Sigmoid colon (tissue), 7 donors: Measurements from ENCODE around the gene CILP2. TPM values are rescaled to one million over a fixed set of nuclear protein-coding genes. Genes with fewer than 3 reads are reported as not detected.

Experiments used
- DNase-seq: peaks from one replicate; pipeline ENCODE4 v3.0.0-alpha.2; 2019
- H3K27ac ChIP-seq, 4 donors: fragments of 200-600 bp; sonication (generic); one replicate each; pipeline ENCODE4 v1.5.1; 2016 to 2019; ENCODE audit warnings: mild to moderate bottlenecking in 1 of 4
- H3K27me3 ChIP-seq, 3 donors: fragments of 200-600 bp; sonication (generic); one replicate each; pipeline ENCODE4 v1.5.1; 2019; ENCODE audit warnings: mild to moderate bottlenecking in 1 of 3
- H3K36me3 ChIP-seq, 4 donors: fragments of 200-600 bp; sonication (generic); one replicate each; pipeline ENCODE4 v1.5.1; 2016 to 2019
- H3K4me1 ChIP-seq, 4 donors: fragments of 200-600 bp; sonication (generic); one replicate each; pipeline ENCODE4 v1.5.1; 2017 to 2019
- H3K4me3 ChIP-seq, 4 donors: fragments of 200-600 bp; sonication (generic); one replicate each; pipeline ENCODE4 v1.5.1; 2017 to 2019; ENCODE audit warnings: mild to moderate bottlenecking in 2 of 4, moderate library complexity in 1 of 4
- H3K9me3 ChIP-seq, 4 donors: fragments of 200-600 bp in 3 of 4; sonication (generic) in 3 of 4; one replicate each; pipeline versions ENCODE4 v1.5.1 to v1.6.1; 2013 to 2019
- EP300 ChIP-seq, 4 donors: sonication (generic); formaldehyde crosslinking; IDR thresholded peaks; one replicate each; pipeline ENCODE4 v1.6.1; 2017; ENCODE audit warnings: antibody characterized with exemption in 4 of 4
- POLR2A ChIP-seq, 2 donors: fragments of 450-650 bp; IDR thresholded peaks; one replicate each; pipeline ENCODE4 v1.6.1; 2016; ENCODE audit warnings: antibody characterized with exemption in 2 of 2, mild to moderate bottlenecking in 2 of 2, moderate library complexity in 2 of 2
- POLR2AphosphoS5 ChIP-seq, 4 donors: sonication (generic); formaldehyde crosslinking; IDR thresholded peaks; one replicate each; pipeline ENCODE4 v1.6.1; 2017; ENCODE audit warnings: antibody characterized with exemption in 4 of 4
- WGBS, 2 donors: extraction: QIAGEN DNeasy Blood & Tissue Kit; methylation state at CpG; one replicate each; pipeline ENCODE4 v1.1.7; 2013; 5-methylcytosine and 5-hydroxymethylcytosine counted together
- intact Hi-C: fragments of 100-400 bp; cut with DNase I; formaldehyde crosslinking; loops from one replicate; pipeline ENCODE4 v1.15.1; 2023
- polyA plus RNA-seq, 3 donors: library from polyadenylated mRNA; stranded (reverse); fragments of 200-250 nt; gene quantifications; one replicate each; pipeline ENCODE4 v1.2.3, GENCODE V29; 2013
- total RNA-seq, 4 donors: library from RNA; depleted of rRNA; stranded (reverse); fragments of >200 nt; gene quantifications; one replicate each; pipeline ENCODE4 v1.1.0, GENCODE V29; 2016
- TF ChIP-seq, protein P1 (sequence below), 4 experiments: fragments of 450-650 bp in 3 of 4; fragments of 200-600 bp in 1 of 4; IDR thresholded peaks; one replicate each; pipeline ENCODE4 v1.5.1; 2016 to 2019; ENCODE audit warnings: antibody characterized with exemption in 4 of 4, mild to moderate bottlenecking in 3 of 4, moderate library complexity in 2 of 4
- donor health status: healthy with polysubstance abuse.
- donor health status: Bipolar disorder and iron deficiency.
- donor health status: healthy.

Gene CILP2
- total and polyA plus RNA-seq, 7 donors, result 0.16 to 0.29 TPM; not detected in 5

DNA sequence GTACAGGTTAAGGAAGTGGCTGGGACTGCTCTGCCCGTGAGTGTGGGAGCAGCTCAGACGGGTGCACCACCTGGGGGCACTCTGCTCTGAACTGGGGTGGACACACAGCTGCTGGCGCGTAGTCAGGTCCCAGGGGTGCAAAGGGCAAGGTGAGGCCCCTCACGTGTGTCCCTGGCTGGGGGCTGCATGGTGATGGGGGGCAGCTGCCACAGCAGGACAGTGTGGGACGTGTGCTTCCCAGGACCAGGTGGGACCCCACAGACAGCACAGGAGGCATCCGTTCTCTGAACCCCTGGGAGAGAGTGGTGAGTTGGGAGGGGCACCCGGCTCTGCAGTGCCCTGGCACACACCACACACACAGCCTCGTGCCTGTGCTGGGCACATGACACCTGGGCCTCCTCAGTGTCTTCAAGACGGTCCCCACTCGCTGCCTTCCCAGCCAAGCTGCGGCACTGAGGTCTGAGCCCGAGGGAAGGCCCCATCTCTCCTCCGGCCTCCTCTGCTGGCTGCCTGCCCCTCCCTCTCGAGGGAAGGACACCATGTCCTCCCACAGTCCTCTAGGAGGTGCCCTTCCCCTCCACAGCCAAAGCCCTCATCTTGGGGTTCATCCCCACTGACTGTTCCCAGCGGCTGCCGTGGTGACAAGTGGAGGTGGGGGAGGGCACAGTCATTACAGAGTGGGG, 24.7 kb downstream of the CILP2 start:
- intact Hi-C loops, result no loop called here
- TF ChIP-seq, protein P1, sequence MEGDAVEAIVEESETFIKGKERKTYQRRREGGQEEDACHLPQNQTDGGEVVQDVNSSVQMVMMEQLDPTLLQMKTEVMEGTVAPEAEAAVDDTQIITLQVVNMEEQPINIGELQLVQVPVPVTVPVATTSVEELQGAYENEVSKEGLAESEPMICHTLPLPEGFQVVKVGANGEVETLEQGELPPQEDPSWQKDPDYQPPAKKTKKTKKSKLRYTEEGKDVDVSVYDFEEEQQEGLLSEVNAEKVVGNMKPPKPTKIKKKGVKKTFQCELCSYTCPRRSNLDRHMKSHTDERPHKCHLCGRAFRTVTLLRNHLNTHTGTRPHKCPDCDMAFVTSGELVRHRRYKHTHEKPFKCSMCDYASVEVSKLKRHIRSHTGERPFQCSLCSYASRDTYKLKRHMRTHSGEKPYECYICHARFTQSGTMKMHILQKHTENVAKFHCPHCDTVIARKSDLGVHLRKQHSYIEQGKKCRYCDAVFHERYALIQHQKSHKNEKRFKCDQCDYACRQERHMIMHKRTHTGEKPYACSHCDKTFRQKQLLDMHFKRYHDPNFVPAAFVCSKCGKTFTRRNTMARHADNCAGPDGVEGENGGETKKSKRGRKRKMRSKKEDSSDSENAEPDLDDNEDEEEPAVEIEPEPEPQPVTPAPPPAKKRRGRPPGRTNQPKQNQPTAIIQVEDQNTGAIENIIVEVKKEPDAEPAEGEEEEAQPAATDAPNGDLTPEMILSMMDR (IDR thresholded peaks at IDR 0.05), result no peak
- TF ChIP-seq POLR2A (IDR thresholded peaks at IDR 0.05) (no peak), EP300 (IDR thresholded peaks at IDR 0.05) (no peak), POLR2AphosphoS5 (IDR thresholded peaks at IDR 0.05) (no peak)
- WGBS, 2 donors, result 75 to 84% methylated on average over 17 of the region's 17 CpGs
- Histone ChIP-seq H3K36me3 (no peaks in the 10 kb centered on the region), H3K9me3 (no peaks in the 10 kb centered on the region), H3K27me3 (no peaks in the 10 kb centered on the region), H3K4me1 (no peaks in the 10 kb centered on the region), H3K4me3 (no peak overlapping the region), H3K27ac (no peak overlapping the region)
- DNase-seq, result no peak

DNA sequence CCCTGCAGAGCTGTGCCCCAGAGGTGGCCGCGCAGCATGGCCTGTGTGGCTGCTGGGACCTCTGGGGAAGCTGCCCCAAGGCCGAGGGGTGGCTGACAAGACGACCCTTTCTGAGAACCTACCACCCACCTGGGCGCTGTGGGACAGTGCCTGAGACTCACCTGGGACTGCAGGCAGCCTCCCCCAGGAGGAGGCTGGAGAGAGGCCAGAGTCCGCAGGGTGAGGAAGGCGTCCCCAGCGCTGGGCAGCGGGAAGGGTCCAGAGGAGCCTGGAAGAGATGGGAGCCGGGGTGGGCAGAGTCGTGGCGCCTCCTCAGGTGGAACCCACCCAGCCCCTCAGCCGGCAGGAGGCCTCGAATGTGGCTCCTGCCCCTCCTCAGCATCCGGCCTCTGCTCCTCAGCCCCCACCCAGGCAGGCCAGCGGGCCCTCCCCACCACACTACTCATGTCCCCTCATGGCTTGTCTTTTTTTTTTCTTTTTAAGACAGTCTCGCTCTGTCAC, 25.3 kb downstream of the CILP2 start:
- 94% methylated on average over 17 of the region's 17 CpGs for WGBS, 2 donors
- Histone ChIP-seq H3K4me3 (no peak overlapping the region), H3K27me3 (no peaks in the 10 kb centered on the region), H3K4me1 (no peaks in the 10 kb centered on the region), H3K36me3 (no peaks in the 10 kb centered on the region), H3K27ac (no peak overlapping the region), H3K9me3 (no peaks in the 10 kb centered on the region)
- intact Hi-C loops, result no loop called here
- DNase-seq, result no peak
- TF ChIP-seq, protein P1 (IDR thresholded peaks at IDR 0.05), result no peak
- no peak for TF ChIP-seq POLR2A (IDR thresholded peaks at IDR 0.05)
- TF ChIP-seq POLR2AphosphoS5 (IDR thresholded peaks at IDR 0.05), result no peak
- no peak for TF ChIP-seq EP300 (IDR thresholded peaks at IDR 0.05)

DNA sequence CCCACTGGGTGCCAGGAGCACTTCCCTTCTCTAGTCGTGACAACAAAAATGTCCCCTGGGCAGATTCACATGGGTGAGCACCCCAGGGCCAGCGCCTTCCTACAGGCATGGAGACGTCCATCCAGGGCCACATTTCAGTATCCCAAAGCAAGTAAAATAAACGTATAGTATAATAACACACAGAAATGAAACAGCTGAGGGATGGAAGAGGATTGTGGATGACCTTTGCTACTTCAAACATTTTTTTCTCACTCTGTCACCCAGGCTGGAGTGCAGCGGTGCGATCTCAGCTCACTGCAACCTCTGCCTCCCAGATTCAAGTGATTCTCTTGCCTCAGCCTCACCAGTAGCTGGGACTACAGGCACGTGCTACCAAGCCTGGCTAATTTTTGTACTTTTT, 28.2 kb downstream of the CILP2 start:
- DNase-seq, result no peak
- Histone ChIP-seq H3K4me3 (no peak overlapping the region), H3K36me3 (no peaks in the 10 kb centered on the region), H3K4me1 (no peaks in the 10 kb centered on the region), H3K27me3 (no peaks in the 10 kb centered on the region), H3K9me3 (no peaks in the 10 kb centered on the region), H3K27ac (no peak overlapping the region)
- WGBS, 2 donors, result 60 to 84% methylated on average over 7 of the region's 7 CpGs
- TF ChIP-seq EP300 (IDR thresholded peaks at IDR 0.05) (no peak), POLR2AphosphoS5 (IDR thresholded peaks at IDR 0.05) (no peak), POLR2A (IDR thresholded peaks at IDR 0.05) (no peak)
- TF ChIP-seq, protein P1 (IDR thresholded peaks at IDR 0.05), result no peak
- intact Hi-C loops, result no loop called here

DNA sequence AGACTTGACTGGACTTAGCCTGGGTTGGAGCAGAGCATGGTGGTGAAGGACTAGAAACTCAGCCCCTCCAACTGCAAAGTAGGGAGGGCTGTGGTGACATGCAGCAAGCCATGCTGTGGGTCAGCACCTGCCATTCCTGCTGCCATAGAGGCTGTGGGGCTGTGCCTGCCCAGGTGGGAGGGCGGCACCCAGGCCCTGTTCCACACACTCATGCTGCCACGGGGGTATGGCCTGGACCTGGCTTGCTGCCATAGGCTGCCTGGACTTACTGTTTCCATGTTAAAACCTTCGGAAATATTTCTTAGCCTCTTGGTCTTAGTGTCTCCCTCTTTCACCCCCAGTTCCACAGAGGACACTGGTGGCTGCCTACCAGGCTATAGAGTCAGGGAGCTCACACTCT, 29.3 kb downstream of the CILP2 start:
- no peak for TF ChIP-seq POLR2A (IDR thresholded peaks at IDR 0.05)
- TF ChIP-seq EP300 (IDR thresholded peaks at IDR 0.05), result no peak
- no peak for TF ChIP-seq POLR2AphosphoS5 (IDR thresholded peaks at IDR 0.05)
- TF ChIP-seq, protein P1 (IDR thresholded peaks at IDR 0.05), result no peak
- Histone ChIP-seq H3K9me3 (no peaks in the 10 kb centered on the region), H3K4me3 (no peak overlapping the region), H3K4me1 (no peaks in the 10 kb centered on the region), H3K27ac (no peak overlapping the region), H3K27me3 (no peaks in the 10 kb centered on the region), H3K36me3 (no peaks in the 10 kb centered on the region)
- WGBS, 2 donors, result 86 to 89% methylated on average over 3 of the region's 3 CpGs
- intact Hi-C loops, result no loop called here
- no peak for DNase-seq
